GM21360 (cell line): ENCODE results near the gene WDR38.
A peak's percentile ranks its signal among the peaks of the same experiment; 100 is the strongest.

Experiments
- ATAC-seq: cut with Tn5 transposase; IDR thresholded peaks from one replicate; pipeline ENCODE4 v1.9.1; 2021; ENCODE audit warnings: mild to moderate bottlenecking, moderate library complexity; ENCODE audit not compliant: unreplicated experiment

WDR38 gene

GRCh38 chr9:124852829-124853531 is at the start of gene WDR38:
Gene WDR38, plus strand, starts transcription at chr9:124853460. Its CDS starts 72 bp downstream, at chr9:124853532.
- peak; percentile 66 for ATAC-seq

GRCh38 chr9:124803911-124804310 is 49.3 kb upstream of the WDR38 start:
- no peak for ATAC-seq

GRCh38 chr9:124805186-124805585 is 48.1 kb upstream of the WDR38 start:
- no peak for ATAC-seq

- ATAC-seq: no peak
Measured at GRCh38 chr9:124808246-124808956, 44.9 kb upstream of the WDR38 start.

- no peak for ATAC-seq
Measured at GRCh38 chr9:124809211-124809610, 44.0 kb upstream of the WDR38 start.

GRCh38 chr9:124809741-124810500 is 43.3 kb upstream of the WDR38 start:
- ATAC-seq: no peak

GRCh38 chr9:124810663-124811355 is 42.5 kb upstream of the WDR38 start:
- no peak for ATAC-seq

GRCh38 chr9:124812441-124812876 is 40.8 kb upstream of the WDR38 start:
- ATAC-seq: no peak

GRCh38 chr9:124813041-124813440 is 40.2 kb upstream of the WDR38 start:
- no peak for ATAC-seq

- no peak for ATAC-seq
Measured at GRCh38 chr9:124813501-124814163, 39.6 kb upstream of the WDR38 start.

GRCh38 chr9:124814164-124814535 is 39.1 kb upstream of the WDR38 start:
- ATAC-seq: no peak

GRCh38 chr9:124815601-124816000 is 37.7 kb upstream of the WDR38 start:
- no peak for ATAC-seq

- no peak for ATAC-seq
Measured at GRCh38 chr9:124818431-124819281, 34.6 kb upstream of the WDR38 start.

- ATAC-seq: no peak
Measured at GRCh38 chr9:124820698-124821623, 32.3 kb upstream of the WDR38 start.

- ATAC-seq: no peak
Measured at GRCh38 chr9:124828489-124829333, 24.5 kb upstream of the WDR38 start.

- no peak for ATAC-seq
Measured at GRCh38 chr9:124829334-124829669, 24.0 kb upstream of the WDR38 start.

- ATAC-seq: no peak
Measured at GRCh38 chr9:124830593-124830992, 22.7 kb upstream of the WDR38 start.
